HL-60/S4 treated with phorbol 12-myristate 13-acetate at 8.2 ng/mL for 4 days and 3 days (cell line): ENCODE measurements around the gene TIMM50.

ENCODE experiments used
- in situ Hi-C: fragments of 300-500 bp; cut with MboI; formaldehyde crosslinking; loops from 2 replicates; pipeline ENCODE4 v1.15.0; 2022; ENCODE audit warnings: low sequenced_read_pairs

TIMM50 gene

GRCh38 chr19:39524495-39524894, 43.9 kb downstream of the TIMM50 start:
- in situ Hi-C loops, result no loop called here

GRCh38 chr19:39525205-39525604, 44.6 kb downstream of the TIMM50 start:
- in situ Hi-C loops, result loop anchor here (25.0 kb wide), 1 partner anchor 413 kb away; no protein-coding TSS in a partner anchor

- in situ Hi-C loops, result loop anchor here (25.0 kb wide), 1 partner anchor 420 kb away; no protein-coding TSS in a partner anchor
Observed at GRCh38 chr19:39531834-39532232, 51.2 kb downstream of the TIMM50 start.

- in situ Hi-C loops, result loop anchor here (25.0 kb wide), 1 partner anchor 420 kb away; no protein-coding TSS in a partner anchor
Observed at GRCh38 chr19:39532233-39533002, 51.8 kb downstream of the TIMM50 start, which contains the start of gene EID2B. Gene EID2B, minus strand, starts transcription at chr19:39532852. Its CDS starts 50 bp downstream, at chr19:39532802.

GRCh38 chr19:39533003-39533512, 52.4 kb downstream of the TIMM50 start:
- in situ Hi-C loops, result loop anchor here (25.0 kb wide), 1 partner anchor 421 kb away; no protein-coding TSS in a partner anchor

- in situ Hi-C loops, result loop anchor here (25.0 kb wide), 1 partner anchor 421 kb away; no protein-coding TSS in a partner anchor
Observed at GRCh38 chr19:39533791-39534190, 53.2 kb downstream of the TIMM50 start.

- in situ Hi-C loops, result loop anchor here (25.0 kb wide), 1 partner anchor 427 kb away; no protein-coding TSS in a partner anchor
Observed at GRCh38 chr19:39539165-39539517, 58.5 kb downstream of the TIMM50 start.

GRCh38 chr19:39539518-39540332, 59.1 kb downstream of the TIMM50 start, which contains the start of gene EID2:
Gene EID2, minus strand, starts transcription at chr19:39540161. Its CDS starts 82 bp downstream, at chr19:39540079.
- in situ Hi-C loops, result loop anchor here (25.0 kb wide), 1 partner anchor 427 kb away; no protein-coding TSS in a partner anchor

GRCh38 chr19:39540333-39540673, 59.7 kb downstream of the TIMM50 start:
- in situ Hi-C loops, result loop anchor here (25.0 kb wide), 1 partner anchor 428 kb away; no protein-coding TSS in a partner anchor
